Measurements from ENCODE around the gene SCP2.
"Not testable (repeated sequence)": the region's sequence is repeated elsewhere in the genome, so short reads cannot be mapped to it uniquely, and the experiment has no call there.

SCP2 gene

GRCh38 chr1:52976183-52977035 is 49.3 kb downstream of the SCP2 start:
- DNase-seq = no peak

GRCh38 chr1:52978045-52978444 is 51.0 kb downstream of the SCP2 start:
- no peak for DNase-seq

GRCh38 chr1:52992733-52993132 is 65.7 kb downstream of the SCP2 start:
- not testable (repeated sequence) for DNase-seq

GRCh38 chr1:52994656-52995055 is 67.6 kb downstream of the SCP2 start:
- DNase-seq = no peak

- DNase-seq = no peak
These were observed 69.6 kb downstream of the SCP2 start for GRCh38 chr1:52996653-52997052.

GRCh38 chr1:53001128-53001527 is 74.1 kb downstream of the SCP2 start:
- no peak for DNase-seq

GRCh38 chr1:53006612-53007011 is 79.5 kb downstream of the SCP2 start:
- not testable (repeated sequence) for DNase-seq

GRCh38 chr1:53010247-53010646 is 83.2 kb downstream of the SCP2 start:
- not testable (repeated sequence) for DNase-seq

- DNase-seq = no peak
These were observed 84.1 kb downstream of the SCP2 start for GRCh38 chr1:53011175-53011574.

GRCh38 chr1:53014791-53015507 is 87.9 kb downstream of the SCP2 start:
- peak; percentile 62 for DNase-seq

GRCh38 chr1:53015508-53015860 is 88.4 kb downstream of the SCP2 start:
- DNase-seq = no peak

- DNase-seq = no peak
These were observed 89.6 kb downstream of the SCP2 start for GRCh38 chr1:53016705-53017104.

- DNase-seq = no peak
These were observed 93.5 kb downstream of the SCP2 start for GRCh38 chr1:53020588-53020987.

- DNase-seq = no peak
These were observed 95.1 kb downstream of the SCP2 start for GRCh38 chr1:53022179-53022578.

- DNase-seq = no peak
These were observed 96.5 kb downstream of the SCP2 start for GRCh38 chr1:53023546-53023945.

- DNase-seq = no peak
These were observed 97.0 kb downstream of the SCP2 start for GRCh38 chr1:53024117-53024516.

GRCh38 chr1:53025034-53025768 is 98.1 kb downstream of the SCP2 start:
- DNase-seq = no peak

GRCh38 chr1:53025769-53026112 is 98.7 kb downstream of the SCP2 start:
- DNase-seq = no peak

GRCh38 chr1:53026254-53026653 is 99.2 kb downstream of the SCP2 start:
- no peak for DNase-seq

- DNase-seq = no peak
These were observed 104.7 kb downstream of the SCP2 start for GRCh38 chr1:53031732-53032131.

- no peak for DNase-seq
These were observed 110.1 kb downstream of the SCP2 start for GRCh38 chr1:53037159-53037558.

- DNase-seq = no peak
These were observed 111.5 kb downstream of the SCP2 start for GRCh38 chr1:53038566-53038965.

- no peak for DNase-seq
These were observed 116.2 kb downstream of the SCP2 start for GRCh38 chr1:53043271-53043670.

- DNase-seq = no peak
These were observed 117.8 kb downstream of the SCP2 start for GRCh38 chr1:53044926-53045325.

Measured in activated CD4-positive, alpha-beta T cell treated with anti-CD3 and anti-CD28 coated beads for 1 hour (primary cell).